ENCODE measurements around the gene ZBTB40.

DNA sequence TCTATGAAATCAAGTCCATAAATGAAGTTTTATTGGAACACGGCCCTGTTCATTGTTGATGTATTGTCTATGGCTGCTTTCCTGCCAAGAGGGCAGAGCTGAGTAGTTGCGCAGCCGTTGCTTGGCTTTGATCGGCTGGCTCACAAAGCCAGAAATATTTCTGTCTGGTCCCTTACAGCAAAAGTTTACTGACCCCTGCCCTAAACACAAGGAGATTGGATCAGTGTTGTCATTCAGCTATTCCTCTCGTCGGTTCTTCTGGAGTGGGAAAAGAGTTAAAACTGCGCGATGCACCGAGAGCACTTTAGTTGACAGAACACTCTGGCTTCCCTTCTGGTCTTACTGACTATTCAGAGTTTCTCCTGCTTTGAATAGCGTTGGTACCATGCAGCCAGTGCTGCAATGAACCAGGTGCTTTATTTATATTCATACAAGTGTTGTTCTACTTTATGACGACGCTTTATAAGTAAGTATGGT, 868 bp downstream of the ZBTB40 start:
- peak; percentile 34 for TF ChIP-seq POLR2A (IDR thresholded peaks at IDR 0.05; ENCODE audit: low read length)
- TF ChIP-seq GATA1 (IDR thresholded peaks at IDR 0.05; ENCODE audit: low read depth, low read length), result no peak

Data from erythroblast (primary cell).